Endothelial cell (in vitro differentiated cells): ENCODE measurements around the gene PTGES. TPM values are rescaled to one million over a fixed set of nuclear protein-coding genes. Genes with fewer than 3 reads are reported as not detected.

ENCODE experiments used
- DNase-seq: peaks from one replicate; pipeline ENCODE4 v3.0.0; 2021; ENCODE audit warnings: low spot score
- H3K27ac Mint-ChIP-seq: one replicate; pipeline ENCODE4 v1.8.0; 2021; ENCODE audit warnings: mixed read lengths, inconsistent platforms; ENCODE audit not compliant: unreplicated experiment
- H3K27me3 Mint-ChIP-seq: one replicate; pipeline ENCODE4 v1.8.0; 2021; ENCODE audit warnings: mild to moderate bottlenecking, moderate library complexity, mixed read lengths, inconsistent platforms; ENCODE audit not compliant: unreplicated experiment
- H3K36me3 Mint-ChIP-seq: one replicate; pipeline ENCODE4 v1.8.0; 2021; ENCODE audit warnings: mild to moderate bottlenecking, low read depth, mixed read lengths, inconsistent platforms; ENCODE audit not compliant: unreplicated experiment
- H3K4me1 Mint-ChIP-seq: one replicate; pipeline ENCODE4 v1.8.0; 2021; ENCODE audit warnings: mild to moderate bottlenecking, mixed read lengths, inconsistent platforms; ENCODE audit not compliant: unreplicated experiment
- H3K4me3 Mint-ChIP-seq: one replicate; pipeline ENCODE4 v1.8.0; 2021; ENCODE audit warnings: mild to moderate bottlenecking, mixed read lengths, inconsistent platforms; ENCODE audit not compliant: unreplicated experiment
- H3K9me3 Mint-ChIP-seq: one replicate; pipeline ENCODE4 v1.8.0; 2021; ENCODE audit warnings: mixed read lengths, inconsistent platforms; ENCODE audit not compliant: unreplicated experiment
- total RNA-seq: library from RNA; stranded (reverse); fragmentation: NEBNext Ultra II Directional; extraction: Animal tissue kit (Norgen Biotek cat#: 25700); gene quantifications from one replicate; pipeline ENCODE4 v1.2.1, GENCODE V29; 2021; ENCODE audit not compliant: unreplicated experiment
- TF ChIP-seq, protein P1 (sequence below): fragments of 200-600 bp; sonication (generic); IDR thresholded peaks from one replicate; pipeline ENCODE4 v1.5.0; 2021; ENCODE audit warnings: antibody characterized with exemption; ENCODE audit not compliant: unreplicated experiment

Gene PTGES
- total RNA-seq, 1 donor from 2014 or later: 0.15 TPM

DNA sequence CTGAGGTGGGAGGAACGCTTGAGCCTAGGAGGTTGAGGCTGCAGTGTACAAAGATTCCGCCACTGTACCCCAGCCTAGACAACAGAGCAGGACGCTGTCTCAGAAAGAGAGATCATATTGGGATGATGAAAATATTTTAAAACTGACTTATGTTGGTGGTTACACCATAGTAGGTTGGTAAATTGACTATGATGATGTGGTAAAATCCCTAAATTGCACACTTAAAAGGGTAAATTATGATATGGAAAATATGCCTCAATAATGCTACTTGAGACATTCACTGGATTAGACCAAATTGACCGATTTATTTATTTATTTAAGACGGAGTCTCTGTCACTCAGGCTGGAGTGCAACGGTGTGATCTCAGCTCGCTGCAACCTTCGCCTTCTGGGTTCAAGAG, 28.3 kb upstream of the PTGES start:
- H3K9me3 Mint-ChIP-seq: no peaks in the 10 kb centered on the region
- TF ChIP-seq, protein P1, sequence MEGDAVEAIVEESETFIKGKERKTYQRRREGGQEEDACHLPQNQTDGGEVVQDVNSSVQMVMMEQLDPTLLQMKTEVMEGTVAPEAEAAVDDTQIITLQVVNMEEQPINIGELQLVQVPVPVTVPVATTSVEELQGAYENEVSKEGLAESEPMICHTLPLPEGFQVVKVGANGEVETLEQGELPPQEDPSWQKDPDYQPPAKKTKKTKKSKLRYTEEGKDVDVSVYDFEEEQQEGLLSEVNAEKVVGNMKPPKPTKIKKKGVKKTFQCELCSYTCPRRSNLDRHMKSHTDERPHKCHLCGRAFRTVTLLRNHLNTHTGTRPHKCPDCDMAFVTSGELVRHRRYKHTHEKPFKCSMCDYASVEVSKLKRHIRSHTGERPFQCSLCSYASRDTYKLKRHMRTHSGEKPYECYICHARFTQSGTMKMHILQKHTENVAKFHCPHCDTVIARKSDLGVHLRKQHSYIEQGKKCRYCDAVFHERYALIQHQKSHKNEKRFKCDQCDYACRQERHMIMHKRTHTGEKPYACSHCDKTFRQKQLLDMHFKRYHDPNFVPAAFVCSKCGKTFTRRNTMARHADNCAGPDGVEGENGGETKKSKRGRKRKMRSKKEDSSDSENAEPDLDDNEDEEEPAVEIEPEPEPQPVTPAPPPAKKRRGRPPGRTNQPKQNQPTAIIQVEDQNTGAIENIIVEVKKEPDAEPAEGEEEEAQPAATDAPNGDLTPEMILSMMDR: no peak
- H3K36me3 Mint-ChIP-seq: no peaks in the 10 kb centered on the region
- no peak overlapping the region for H3K4me3 Mint-ChIP-seq
- H3K4me1 Mint-ChIP-seq: peaks cover 3% of the 10 kb centered on the region
- no peak for DNase-seq
- peaks cover 6% of the 10 kb centered on the region for H3K27me3 Mint-ChIP-seq
- H3K27ac Mint-ChIP-seq: no peak overlapping the region

DNA sequence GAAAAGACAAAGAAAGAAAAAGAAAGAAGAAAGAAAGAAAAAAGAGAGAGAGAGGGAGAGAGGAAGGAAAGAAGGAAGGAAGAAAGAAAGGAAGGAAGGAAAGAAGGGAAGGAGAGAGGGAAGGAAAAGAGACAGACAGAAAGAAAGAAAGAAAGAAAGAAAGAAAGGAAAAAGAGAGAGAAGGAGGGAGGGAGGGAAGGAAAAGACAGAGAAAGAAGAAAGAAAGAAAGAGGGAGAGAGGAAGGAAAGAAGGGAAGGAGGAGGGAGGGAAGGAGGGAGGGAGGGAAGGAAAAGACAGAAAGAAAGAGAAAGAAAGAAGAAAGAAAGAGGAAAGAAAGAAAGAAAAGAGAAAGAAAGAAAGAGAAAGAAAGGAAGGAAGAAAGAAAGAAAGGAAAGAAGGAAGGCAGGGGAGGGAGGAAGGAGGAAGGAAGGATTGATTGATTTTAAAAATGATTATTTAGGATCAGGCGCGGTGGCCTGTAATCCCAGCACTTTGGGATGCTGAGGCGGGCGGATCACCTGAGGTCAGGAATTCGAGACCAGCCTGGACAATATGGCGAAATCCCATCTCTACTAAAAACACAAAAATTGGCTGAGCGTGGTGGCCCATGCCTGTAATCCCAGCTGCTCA, 26.8 kb upstream of the PTGES start:
- Mint-ChIP-seq H3K4me3 (no peak overlapping the region), H3K9me3 (no peaks in the 10 kb centered on the region), H3K27me3 (peaks cover 6% of the 10 kb centered on the region), H3K27ac (no peak overlapping the region), H3K36me3 (no peaks in the 10 kb centered on the region), H3K4me1 (peaks cover 3% of the 10 kb centered on the region)
- DNase-seq: no peak
- TF ChIP-seq, protein P1: no peak

DNA sequence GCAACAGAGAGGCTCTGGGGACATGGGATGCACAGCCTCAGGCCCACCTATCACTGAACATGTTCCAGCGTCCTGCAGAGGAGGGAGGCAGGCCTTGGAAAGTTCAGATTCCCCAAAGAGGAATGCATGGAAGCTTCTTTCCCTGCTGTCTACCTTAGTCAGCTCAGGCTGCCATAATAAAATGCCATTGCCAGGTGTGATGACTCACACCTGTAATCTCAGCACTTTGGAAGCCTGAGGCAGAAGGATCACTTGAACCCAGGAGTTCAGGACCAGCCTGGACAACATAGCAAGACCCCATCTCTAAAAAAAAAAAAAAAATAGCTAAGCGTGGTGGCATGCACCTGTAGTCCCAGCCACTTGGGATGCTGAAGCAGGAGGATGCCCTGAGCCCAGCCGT, 25.6 kb upstream of the PTGES start:
- Mint-ChIP-seq H3K4me1 (peaks cover 3% of the 10 kb centered on the region), H3K4me3 (no peak overlapping the region), H3K27me3 (peaks cover 6% of the 10 kb centered on the region), H3K9me3 (no peaks in the 10 kb centered on the region), H3K36me3 (no peaks in the 10 kb centered on the region), H3K27ac (no peak overlapping the region)
- DNase-seq: no peak
- TF ChIP-seq, protein P1: no peak

DNA sequence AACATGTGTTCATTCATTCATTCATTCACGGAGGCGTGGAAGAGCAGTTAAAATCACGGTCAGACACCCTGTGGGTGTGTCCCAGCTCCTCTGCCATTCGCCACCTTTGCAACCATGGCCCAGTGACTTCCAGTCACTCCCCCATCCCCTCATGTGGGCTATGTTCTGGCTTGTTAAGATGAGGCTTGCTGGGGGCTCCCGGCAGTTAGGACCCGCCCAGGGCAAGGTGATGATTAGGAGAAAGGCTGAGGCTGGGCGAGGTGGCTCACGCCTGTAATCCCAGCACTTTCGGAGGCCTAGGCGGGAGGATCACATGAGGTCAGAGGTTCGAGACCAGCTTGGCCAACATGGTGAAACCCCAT, 24.9 kb upstream of the PTGES start:
- DNase-seq: no peak
- Mint-ChIP-seq H3K36me3 (no peaks in the 10 kb centered on the region), H3K4me1 (peaks cover 3% of the 10 kb centered on the region), H3K9me3 (no peaks in the 10 kb centered on the region), H3K27ac (no peak overlapping the region), H3K27me3 (peaks cover 6% of the 10 kb centered on the region), H3K4me3 (no peak overlapping the region)
- TF ChIP-seq, protein P1: no peak

DNA sequence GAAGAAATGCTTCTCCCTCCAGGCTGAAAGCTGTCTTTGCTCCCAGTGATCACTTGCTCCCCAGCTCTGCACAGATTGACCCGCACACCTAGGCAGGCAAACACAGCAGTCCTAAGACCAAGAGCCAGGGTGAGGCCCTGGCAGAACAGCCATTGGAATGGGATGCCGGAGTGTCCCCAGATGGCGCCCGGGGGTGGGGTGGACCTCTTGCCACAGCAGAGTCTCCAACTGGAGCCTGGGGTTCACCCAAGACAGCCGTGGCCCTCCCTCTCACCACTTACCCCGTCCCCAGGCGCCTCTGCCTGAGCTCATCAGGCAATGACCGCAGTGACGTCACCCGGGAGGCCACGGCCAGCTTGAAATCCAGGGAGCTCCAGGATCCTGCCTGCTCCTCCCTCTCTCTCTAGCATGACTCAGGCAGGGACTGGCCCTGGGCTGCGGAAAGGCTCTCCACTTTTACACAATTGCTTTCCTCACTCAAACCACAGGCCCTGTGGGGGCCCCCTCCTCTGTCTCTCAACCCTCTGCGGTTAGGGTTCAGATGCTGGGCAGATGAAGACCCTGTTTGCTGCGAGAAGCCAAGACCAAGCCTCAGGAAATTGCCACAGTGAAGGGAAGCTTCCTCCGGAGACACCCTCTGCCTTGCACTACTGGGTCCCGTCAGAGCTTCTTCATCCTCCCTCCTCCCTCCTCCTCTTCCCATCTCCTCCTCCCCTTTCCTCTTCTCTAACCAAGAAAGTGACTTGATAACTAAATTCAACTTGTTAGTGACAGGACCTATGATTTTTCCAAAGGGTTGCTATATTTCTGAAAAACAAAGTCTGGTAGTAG, 24.3 kb upstream of the PTGES start:
- H3K9me3 Mint-ChIP-seq: no peaks in the 10 kb centered on the region
- TF ChIP-seq, protein P1: no peak
- no peaks in the 10 kb centered on the region for H3K36me3 Mint-ChIP-seq
- DNase-seq: no peak
- peaks cover 6% of the 10 kb centered on the region for H3K27me3 Mint-ChIP-seq
- H3K4me3 Mint-ChIP-seq: no peak overlapping the region
- H3K4me1 Mint-ChIP-seq: peaks cover 3% of the 10 kb centered on the region
- no peak overlapping the region for H3K27ac Mint-ChIP-seq
